ENCODE measurements around the gene CPAMD8. TPM values are rescaled to one million over a fixed set of nuclear protein-coding genes. Genes with fewer than 3 reads are reported as not detected.

Gene CPAMD8
- total RNA-seq, 4 donors from 2014 or later = 6.0 to 15.6 (median 7.6) TPM

GRCh38 chr19:17073869-17074633, 47.4 kb upstream of the CPAMD8 start:
- H3K4me1 ChIP-seq = peaks cover 18 to 26% of the 10 kb centered on the region in 2 donors
- ATAC-seq = no peak
- H3K27ac ChIP-seq = peak overlapping the region in 3 of 4 donors; percentile 79 to 83 (median 79)
- no peak for TF ChIP-seq POLR2A (IDR thresholded peaks at IDR 0.05)
- TF ChIP-seq, protein P1, sequence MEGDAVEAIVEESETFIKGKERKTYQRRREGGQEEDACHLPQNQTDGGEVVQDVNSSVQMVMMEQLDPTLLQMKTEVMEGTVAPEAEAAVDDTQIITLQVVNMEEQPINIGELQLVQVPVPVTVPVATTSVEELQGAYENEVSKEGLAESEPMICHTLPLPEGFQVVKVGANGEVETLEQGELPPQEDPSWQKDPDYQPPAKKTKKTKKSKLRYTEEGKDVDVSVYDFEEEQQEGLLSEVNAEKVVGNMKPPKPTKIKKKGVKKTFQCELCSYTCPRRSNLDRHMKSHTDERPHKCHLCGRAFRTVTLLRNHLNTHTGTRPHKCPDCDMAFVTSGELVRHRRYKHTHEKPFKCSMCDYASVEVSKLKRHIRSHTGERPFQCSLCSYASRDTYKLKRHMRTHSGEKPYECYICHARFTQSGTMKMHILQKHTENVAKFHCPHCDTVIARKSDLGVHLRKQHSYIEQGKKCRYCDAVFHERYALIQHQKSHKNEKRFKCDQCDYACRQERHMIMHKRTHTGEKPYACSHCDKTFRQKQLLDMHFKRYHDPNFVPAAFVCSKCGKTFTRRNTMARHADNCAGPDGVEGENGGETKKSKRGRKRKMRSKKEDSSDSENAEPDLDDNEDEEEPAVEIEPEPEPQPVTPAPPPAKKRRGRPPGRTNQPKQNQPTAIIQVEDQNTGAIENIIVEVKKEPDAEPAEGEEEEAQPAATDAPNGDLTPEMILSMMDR (IDR thresholded peaks at IDR 0.05 in 4 of 5, conservative IDR thresholded peaks at IDR 0.05 in 1 of 5) = no peak
- no peak for DNase-seq
- no peaks in the 10 kb centered on the region for H3K9me3 ChIP-seq
- peaks cover 0 to 16% of the 10 kb centered on the region in 2 donors for H3K36me3 ChIP-seq
- peak overlapping the region; percentile 73 to 79 (median 76) for H3K4me3 ChIP-seq
- no peaks in the 10 kb centered on the region for H3K27me3 ChIP-seq
- in situ Hi-C loops (cut with MboI; ENCODE audit: low sequenced_read_pairs in 4 of 4) (no loop called here), intact Hi-C loops (cut with DNase I; ENCODE audit: low total_unique reads) (loop anchor here (2.0 kb wide), 1 partner anchor 63 kb away; no protein-coding TSS in a partner anchor)

DNA sequence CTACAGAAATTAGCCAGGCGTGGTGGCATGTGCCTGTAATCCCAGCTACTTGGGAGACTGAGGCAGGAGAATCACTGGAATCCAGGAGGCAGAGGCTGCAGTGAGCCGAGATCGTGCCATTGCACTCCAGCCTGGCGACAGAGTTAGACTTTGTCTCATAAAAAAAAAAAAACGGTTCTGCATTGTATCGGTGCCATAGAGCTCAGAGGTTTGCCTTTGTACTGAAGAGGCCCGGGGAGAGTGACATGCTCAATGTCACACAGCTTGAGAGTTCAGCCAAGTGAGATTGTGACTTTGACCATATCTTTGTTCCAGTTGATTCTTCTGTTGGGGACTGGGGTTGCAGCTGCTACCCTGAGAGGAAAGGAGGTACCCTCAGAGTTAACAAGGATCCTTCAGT, 44.3 kb upstream of the CPAMD8 start:
- TF ChIP-seq, protein P1 (IDR thresholded peaks at IDR 0.05 in 4 of 5, conservative IDR thresholded peaks at IDR 0.05 in 1 of 5) = no peak
- TF ChIP-seq POLR2A (IDR thresholded peaks at IDR 0.05) = no peak
- Histone ChIP-seq H3K9me3 (no peaks in the 10 kb centered on the region), H3K27me3 (no peaks in the 10 kb centered on the region), H3K4me3 (no peak overlapping the region), H3K36me3 (peaks cover 0 to 24% of the 10 kb centered on the region in 2 donors), H3K4me1 (peaks cover 10 to 11% of the 10 kb centered on the region in 2 donors), H3K27ac (no peak overlapping the region)
- ATAC-seq = no peak
- intact Hi-C loops (cut with DNase I; ENCODE audit: low total_unique reads) = no loop called here
- no peak for DNase-seq
- in situ Hi-C loops (cut with MboI; ENCODE audit: low sequenced_read_pairs in 4 of 4) = no loop called here

DNA sequence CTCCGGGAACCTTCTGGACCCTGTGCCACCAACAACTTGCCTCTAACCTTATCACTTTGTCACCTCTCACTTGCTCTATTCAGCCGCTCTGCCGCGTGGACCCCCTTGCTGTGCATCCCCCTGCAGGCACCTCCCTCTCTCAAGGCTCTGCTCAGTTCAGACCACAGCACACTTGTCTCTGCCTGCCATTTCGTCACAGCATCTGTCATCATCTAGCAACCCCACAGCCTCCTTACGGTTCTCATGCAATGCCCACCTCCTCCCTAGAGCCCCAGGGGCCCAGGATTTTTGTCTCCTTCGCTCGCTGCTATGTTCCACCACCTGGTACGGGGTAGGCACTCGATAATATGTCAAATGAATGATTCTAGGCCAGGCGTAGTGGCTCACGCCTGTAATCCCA, 43.8 kb upstream of the CPAMD8 start:
- intact Hi-C loops (cut with DNase I; ENCODE audit: low total_unique reads) = no loop called here
- in situ Hi-C loops (cut with MboI; ENCODE audit: low sequenced_read_pairs in 4 of 4) = no loop called here

DNA sequence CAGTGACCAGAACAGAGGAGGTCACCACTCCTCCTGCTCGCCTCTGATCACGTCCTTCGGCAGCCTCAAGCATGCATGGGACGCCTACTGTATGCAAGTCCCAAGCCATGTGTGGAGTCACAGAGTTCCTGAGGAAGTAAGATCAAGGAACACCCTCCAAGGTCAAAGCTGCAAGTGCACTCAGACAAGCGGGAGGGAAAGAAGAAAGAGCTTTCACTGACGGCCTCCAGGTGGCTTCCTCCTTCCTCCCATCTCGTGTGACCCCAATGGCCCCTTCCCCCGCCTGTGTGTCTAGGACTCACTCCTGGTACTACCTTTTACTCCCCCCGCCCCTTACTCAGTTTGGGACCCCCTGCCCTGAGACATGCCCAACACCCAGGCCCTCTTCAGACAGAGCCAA, 42.6 kb upstream of the CPAMD8 start:
- in situ Hi-C loops (cut with MboI; ENCODE audit: low sequenced_read_pairs in 4 of 4) (loop anchor here in 2 of 4 donors (5.0 kb wide), 2 partner anchors 63 to 208 kb away; no protein-coding TSS in a partner anchor), intact Hi-C loops (cut with DNase I; ENCODE audit: low total_unique reads) (loop anchor here (5.0 kb wide), 1 partner anchor 168 kb away; no protein-coding TSS in a partner anchor)
- TF ChIP-seq, protein P1 (IDR thresholded peaks at IDR 0.05 in 4 of 5, conservative IDR thresholded peaks at IDR 0.05 in 1 of 5) = no peak
- TF ChIP-seq POLR2A (IDR thresholded peaks at IDR 0.05) = no peak
- Histone ChIP-seq H3K27ac (no peak overlapping the region), H3K36me3 (peaks cover 0 to 24% of the 10 kb centered on the region in 2 donors), H3K27me3 (no peaks in the 10 kb centered on the region), H3K4me1 (peaks cover 3 to 6% of the 10 kb centered on the region in 2 donors), H3K9me3 (no peaks in the 10 kb centered on the region), H3K4me3 (no peak overlapping the region)
- DNase-seq (no peak), ATAC-seq (no peak)

More for the DNA sequence above, 43.8 kb upstream of the CPAMD8 start:
- Histone ChIP-seq H3K4me3 (no peak overlapping the region), H3K36me3 (peaks cover 0 to 24% of the 10 kb centered on the region in 2 donors), H3K4me1 (peaks cover 10 to 11% of the 10 kb centered on the region in 2 donors), H3K9me3 (no peaks in the 10 kb centered on the region), H3K27ac (no peak overlapping the region), H3K27me3 (no peaks in the 10 kb centered on the region)
- ATAC-seq (no peak), DNase-seq (no peak)
- no peak for TF ChIP-seq POLR2A (IDR thresholded peaks at IDR 0.05)
- TF ChIP-seq, protein P1 (IDR thresholded peaks at IDR 0.05 in 4 of 5, conservative IDR thresholded peaks at IDR 0.05 in 1 of 5) = no peak
